ENCODE measurements around the gene BCL11B. TPM values are rescaled to one million over a fixed set of nuclear protein-coding genes. Genes with fewer than 3 reads are reported as not detected.

Gene BCL11B
- total and polyA plus RNA-seq, 2 of the 8 experiments (the other 6 are each of a cell fraction or from before 2014, with no cell fraction given), result 0.63 to 5.9 TPM

GRCh38 chr14:99212199-99212598, 59.8 kb downstream of the BCL11B start:
- Histone ChIP-seq H4K5ac (ENCODE audit: insufficient read length, low read depth, low read length) (no peak overlapping the region), H2BK12ac (ENCODE audit: low read depth, low read length) (no peak overlapping the region), H3K23me2 (ENCODE audit: low read depth, low read length) (no peaks in the 10 kb centered on the region), H2AK5ac (ENCODE audit: low read depth, low read length) (no peak overlapping the region), H3K14ac (ENCODE audit: insufficient read length) (no peak overlapping the region), H2BK20ac (ENCODE audit: low read length) (no peak overlapping the region), H4K8ac (ENCODE audit: extremely low read depth, insufficient read depth, low read length) (no peak overlapping the region; the same call in 1 of the 2 replicates), H3K56ac (replicated peaks; ENCODE audit: insufficient read length, low read depth, low read length) (no peak overlapping the region), H2AFZ (ENCODE audit: low read length) (no peak overlapping the region), H3K9ac (replicated peaks in 1 of 4; ENCODE audit: extremely low read depth in 1 of 4, low read depth in 3 of 4, low read length in 3 of 4) (no peak overlapping the region), H3K4ac (replicated peaks; ENCODE audit: insufficient read length, low read depth, low read length) (no peak overlapping the region), H2BK15ac (ENCODE audit: low read length) (no peak overlapping the region), H2BK5ac (ENCODE audit: low read depth, low read length) (no peak overlapping the region), H2BK120ac (replicated peaks; ENCODE audit: low read depth, low read length) (no peak overlapping the region), H3K27me3 (replicated peaks in 1 of 4; ENCODE audit: control insufficient read depth in 3 of 4, extremely low read depth in 1 of 4, insufficient read depth in 3 of 4, low read length in 3 of 4) (no peaks in the 10 kb centered on the region), H3K36me3 (ENCODE audit: control insufficient read depth in 2 of 4, insufficient read depth in 4 of 4, low read length in 3 of 4) (no peaks in the 10 kb centered on the region), H3K18ac (ENCODE audit: extremely low read depth, low read length) (no peak overlapping the region), H3K4me2 (ENCODE audit: insufficient read depth in 1 of 2, low read depth in 2 of 2, low read length in 2 of 2) (no peak overlapping the region), H3K4me1 (replicated peaks in 1 of 4; ENCODE audit: control insufficient read depth in 3 of 4, insufficient read depth in 4 of 4, low read length in 3 of 4) (peaks cover 0 to 13% (median 0%) of the 10 kb centered on the region in 4 experiments; a peak in 3 of 7 replicates), H3K9me3 (ENCODE audit: insufficient read depth in 2 of 2, low read depth in 1 of 2, low read length in 1 of 2) (no peaks in the 10 kb centered on the region), H4K91ac (replicated peaks; ENCODE audit: insufficient read length, low read length) (no peak overlapping the region), H3K23ac (ENCODE audit: insufficient read length) (no peak overlapping the region), H3K27ac (ENCODE audit: low read depth, low read length) (no peak overlapping the region), H3K79me2 (ENCODE audit: control insufficient read depth in 1 of 2, insufficient read depth in 2 of 2, low read length in 2 of 2) (peaks cover 3 to 23% of the 10 kb centered on the region in 2 experiments; a peak in 3 of 4 replicates), H3K79me1 (ENCODE audit: low read depth, low read length) (peaks cover 13% of the 10 kb centered on the region), H4K20me1 (replicated peaks in 1 of 2; ENCODE audit: control insufficient read depth in 1 of 2, insufficient read depth in 2 of 2, low read length in 2 of 2) (peaks cover 0 to 7% of the 10 kb centered on the region in 2 experiments), H3K4me3 (ENCODE audit: extremely low read depth in 1 of 4, insufficient read depth in 2 of 4, low read depth in 3 of 4, low read length in 4 of 4) (no peak overlapping the region)
- no peak for DNase-seq (ENCODE audit: low read depth in 1 of 2, low spot score in 2 of 2)
- POLR2A ChIA-PET (ENCODE audit: partially characterized antibody), result interaction anchor here (0.7 kb wide), 1 partner anchor 34 kb away, joined by 3 read pairs; no protein-coding TSS in a partner anchor
- CTCF ChIA-PET (ENCODE audit: partially characterized antibody), result interaction anchor here (0.9 to 1.7 kb wide), 3 partner anchors 10 to 17 kb away, joined by 3 to 5 read pairs (median 4); no protein-coding TSS in a partner anchor
- no peak for FAIRE-seq
- WGBS, 2 experiments (ENCODE audit: extremely low coverage in 1 of 2, insufficient coverage in 1 of 2, insufficient read length in 1 of 2, insufficient replicate concordance in 2 of 2, low coverage in 1 of 2, low lambda C conversion rate in 2 of 2, missing lambda C conversion rate in 1 of 2), result 94% methylated on average over 7 of the region's 7 CpGs; no CpG with 5 or more reads in 1 of the 2 experiments
- TF ChIP-seq SAP30 (IDR thresholded peaks at IDR 0.05; ENCODE audit: insufficient read depth, insufficient replicate concordance, low read length), result no peak
- TF ChIP-seq NANOG (IDR thresholded peaks at IDR 0.05; ENCODE audit: insufficient read depth, low read depth, low read length, poor library complexity, severe bottlenecking), result no peak
- TF ChIP-seq ASH2L (IDR thresholded peaks at IDR 0.05; ENCODE audit: low read length), result no peak
- no peak for TF ChIP-seq KDM4A (IDR thresholded peaks at IDR 0.05; ENCODE audit: low read depth, low read length, severe bottlenecking)
- no peak for TF ChIP-seq HDAC6 (IDR thresholded peaks at IDR 0.05; ENCODE audit: low read depth, low read length)
- no peak for TF ChIP-seq CBX5 (IDR thresholded peaks at IDR 0.05; ENCODE audit: low read depth, low read length)
- no peak for TF ChIP-seq E2F6 (IDR thresholded peaks at IDR 0.05)
- no peak for TF ChIP-seq TAF7 (optimal IDR thresholded peaks at IDR 0.05; ENCODE audit: borderline replicate concordance, low read depth, low read length)
- TF ChIP-seq ZNF274 (IDR thresholded peaks at IDR 0.05; ENCODE audit: borderline replicate concordance, extremely low read depth, low read length), result no peak
- no peak for TF ChIP-seq RBBP5 (IDR thresholded peaks at IDR 0.05; ENCODE audit: borderline replicate concordance, low read depth, low read length)
- TF ChIP-seq CHD2 (IDR thresholded peaks at IDR 0.05; ENCODE audit: low read length), result no peak

All from H1 (cell line).